GM12878 (cell line): ENCODE results near the gene PTPN21.

ENCODE experiments used
- BMI1 ChIP-seq: fragments of 450-650 bp; IDR thresholded peaks from 2 replicates; pipeline ENCODE4 v1.6.1; 2016; ENCODE audit warnings: mild to moderate bottlenecking, moderate library complexity, borderline replicate concordance
- CEBPB ChIP-seq, 2 experiments: fragments of 150-350 bp in 1 of 2; IDR thresholded peaks; 2 replicates each; pipeline ENCODE4 v1.6.1; 2012 to 2014; ENCODE audit warnings: low read depth in 2 of 2, low read length in 2 of 2, borderline replicate concordance in 1 of 2, inconsistent platforms in 1 of 2
- CTCF ChIP-seq, 3 experiments: IDR thresholded peaks in 2 of 3; conservative IDR thresholded peaks in 1 of 3; 2 replicates each; pipeline ENCODE4 v1.5.1; 2011; ENCODE audit warnings: low read depth in 3 of 3, low read length in 3 of 3, mild to moderate bottlenecking in 3 of 3, control low read depth in 2 of 3, moderate library complexity in 2 of 3, inconsistent platforms in 1 of 3, mixed read lengths in 1 of 3; ENCODE audit not compliant: control insufficient read depth in 2 of 3, insufficient read depth in 1 of 3; ENCODE audit errors: extremely low read depth in 1 of 3
- EP300 ChIP-seq, 2 experiments: fragments of 150-350 bp in 1 of 2; IDR thresholded peaks; 2 replicates each; pipeline ENCODE4 v1.6.1; 2011 to 2012; ENCODE audit warnings: low read depth in 2 of 2, low read length in 2 of 2, borderline replicate concordance in 1 of 2, improper control_type of control experiment in 1 of 2, inconsistent platforms in 1 of 2; ENCODE audit not compliant: control insufficient read depth in 1 of 2
- MYC ChIP-seq: IDR thresholded peaks from 2 replicates; pipeline ENCODE4 v1.6.1; 2011; ENCODE audit warnings: mild to moderate bottlenecking, low read length, moderate library complexity, inconsistent platforms; ENCODE audit not compliant: insufficient read depth, insufficient replicate concordance, insufficient read length, severe bottlenecking
- PBX3 ChIP-seq: IDR thresholded peaks from 2 replicates; pipeline ENCODE4 v1.6.1; 2011; ENCODE audit warnings: mild to moderate bottlenecking, low read depth, low read length, moderate library complexity; ENCODE audit not compliant: insufficient replicate concordance
- POLR2A ChIP-seq: IDR thresholded peaks from 2 replicates; pipeline ENCODE4 v1.6.1; 2011; ENCODE audit warnings: low read depth, mild to moderate bottlenecking, low read length
- POLR2AphosphoS2 ChIP-seq: IDR thresholded peaks from 2 replicates; pipeline ENCODE4 v1.6.1; 2011; ENCODE audit warnings: low read depth, mild to moderate bottlenecking, low read length, improper control_type of control experiment, moderate library complexity
- POLR2AphosphoS5 ChIP-seq: IDR thresholded peaks from 2 replicates; pipeline ENCODE4 v1.6.1; 2011; ENCODE audit warnings: mild to moderate bottlenecking, low read length, inconsistent platforms
- TCF12 ChIP-seq: IDR thresholded peaks from 2 replicates; pipeline ENCODE4 v1.6.1; 2011; ENCODE audit warnings: low read depth, mild to moderate bottlenecking, low read length
- ZBTB33 ChIP-seq: fragments of 450-650 bp; IDR thresholded peaks from 2 replicates; pipeline ENCODE4 v1.6.1; 2017; ENCODE audit warnings: mild to moderate bottlenecking
- TF ChIP-seq, protein P1 (sequence below): IDR thresholded peaks from 2 replicates; pipeline ENCODE4 v1.6.1; 2011; ENCODE audit warnings: low read depth, mild to moderate bottlenecking, low read length, moderate library complexity, borderline replicate concordance; ENCODE audit errors: extremely low read depth
- TF ChIP-seq, protein P2 (sequence below): fragments of 450-650 bp; IDR thresholded peaks from 2 replicates; pipeline ENCODE4 v1.6.1; 2018; ENCODE audit warnings: mild to moderate bottlenecking, low read depth, moderate library complexity; ENCODE audit not compliant: partially characterized antibody

DNA sequence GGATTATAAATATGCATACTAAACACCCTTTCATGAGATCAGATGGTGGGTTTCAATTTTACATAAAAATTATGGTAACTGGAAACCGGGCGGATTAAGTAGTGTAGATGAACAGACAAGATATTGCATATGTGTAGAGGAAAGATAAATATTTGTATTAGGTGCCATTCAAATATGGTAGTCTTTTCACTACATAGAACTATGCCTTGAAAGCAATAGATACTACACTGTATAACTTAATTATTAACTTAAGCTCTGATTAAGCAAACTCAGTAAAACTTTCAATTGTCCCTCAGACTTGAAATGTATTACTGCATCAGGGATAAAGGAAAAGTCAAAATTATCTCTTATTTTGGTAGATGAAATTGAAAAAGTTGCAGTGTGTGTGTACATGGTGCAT, 1.9 kb downstream of the PTPN21 start:
- TF ChIP-seq TCF12 (no peak), EP300 (IDR thresholded peaks at IDR 0.05; ENCODE audit: borderline replicate concordance in 1 of 2, control insufficient read depth in 1 of 2, low read depth in 2 of 2, low read length in 2 of 2) (no peak), POLR2AphosphoS2 (no peak), CTCF (IDR thresholded peaks at IDR 0.05 in 2 of 3, conservative IDR thresholded peaks at IDR 0.05 in 1 of 3; ENCODE audit: control insufficient read depth in 2 of 3, extremely low read depth in 1 of 3, insufficient read depth in 1 of 3, low read depth in 3 of 3, low read length in 3 of 3) (no peak), CEBPB (IDR thresholded peaks at IDR 0.05; ENCODE audit: borderline replicate concordance in 1 of 2, low read depth in 2 of 2, low read length in 2 of 2) (no peak), MYC (no peak), POLR2A (no peak), PBX3 (no peak), BMI1 (no peak), POLR2AphosphoS5 (no peak), ZBTB33 (no peak)
- TF ChIP-seq, protein P1, sequence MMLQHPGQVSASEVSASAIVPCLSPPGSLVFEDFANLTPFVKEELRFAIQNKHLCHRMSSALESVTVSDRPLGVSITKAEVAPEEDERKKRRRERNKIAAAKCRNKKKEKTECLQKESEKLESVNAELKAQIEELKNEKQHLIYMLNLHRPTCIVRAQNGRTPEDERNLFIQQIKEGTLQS, result no peak
- TF ChIP-seq, protein P2, sequence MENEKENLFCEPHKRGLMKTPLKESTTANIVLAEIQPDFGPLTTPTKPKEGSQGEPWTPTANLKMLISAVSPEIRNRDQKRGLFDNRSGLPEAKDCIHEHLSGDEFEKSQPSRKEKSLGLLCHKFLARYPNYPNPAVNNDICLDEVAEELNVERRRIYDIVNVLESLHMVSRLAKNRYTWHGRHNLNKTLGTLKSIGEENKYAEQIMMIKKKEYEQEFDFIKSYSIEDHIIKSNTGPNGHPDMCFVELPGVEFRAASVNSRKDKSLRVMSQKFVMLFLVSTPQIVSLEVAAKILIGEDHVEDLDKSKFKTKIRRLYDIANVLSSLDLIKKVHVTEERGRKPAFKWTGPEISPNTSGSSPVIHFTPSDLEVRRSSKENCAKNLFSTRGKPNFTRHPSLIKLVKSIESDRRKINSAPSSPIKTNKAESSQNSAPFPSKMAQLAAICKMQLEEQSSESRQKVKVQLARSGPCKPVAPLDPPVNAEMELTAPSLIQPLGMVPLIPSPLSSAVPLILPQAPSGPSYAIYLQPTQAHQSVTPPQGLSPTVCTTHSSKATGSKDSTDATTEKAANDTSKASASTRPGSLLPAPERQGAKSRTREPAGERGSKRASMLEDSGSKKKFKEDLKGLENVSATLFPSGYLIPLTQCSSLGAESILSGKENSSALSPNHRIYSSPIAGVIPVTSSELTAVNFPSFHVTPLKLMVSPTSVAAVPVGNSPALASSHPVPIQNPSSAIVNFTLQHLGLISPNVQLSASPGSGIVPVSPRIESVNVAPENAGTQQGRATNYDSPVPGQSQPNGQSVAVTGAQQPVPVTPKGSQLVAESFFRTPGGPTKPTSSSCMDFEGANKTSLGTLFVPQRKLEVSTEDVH, result no peak
